IgD-negative memory B cell (primary cell): ENCODE data around the gene EML1. TPM values are rescaled to one million over a fixed set of nuclear protein-coding genes. Genes with fewer than 3 reads are reported as not detected.

Experiments
- H3K27ac Mint-ChIP-seq, 3 donors: one replicate each; pipeline ENCODE4 v1.8.0; 2020 to 2022; ENCODE audit warnings: mild to moderate bottlenecking in 3 of 3, mixed read lengths in 3 of 3, moderate library complexity in 1 of 3
- H3K27me3 Mint-ChIP-seq: one replicate; pipeline ENCODE4 v1.8.0; 2021; ENCODE audit warnings: mixed read lengths
- H3K36me3 Mint-ChIP-seq: one replicate; pipeline ENCODE4 v1.8.0; 2020; ENCODE audit warnings: mild to moderate bottlenecking, mixed read lengths
- H3K4me1 Mint-ChIP-seq, 3 donors: one replicate each; pipeline ENCODE4 v1.8.0; 2020 to 2022; ENCODE audit warnings: mixed read lengths in 3 of 3, mild to moderate bottlenecking in 1 of 3
- H3K4me3 Mint-ChIP-seq, 4 donors: one replicate each; pipeline ENCODE4 v1.8.0; 2020 to 2022; ENCODE audit warnings: mild to moderate bottlenecking in 4 of 4, mixed read lengths in 4 of 4, moderate library complexity in 3 of 4
- H3K9me3 Mint-ChIP-seq, 3 donors: one replicate each; pipeline ENCODE4 v1.8.0; 2020 to 2021; ENCODE audit warnings: mixed read lengths in 3 of 3, mild to moderate bottlenecking in 1 of 3
- polyA plus RNA-seq: library from polyadenylated mRNA; unstranded; fragments of 300-500 nt; fragmentation: Illumina TruSeq; gene quantifications from one replicate; pipeline ENCODE4 v1.2.3, GENCODE V29; 2021

The EML1 gene
- polyA plus RNA-seq, 1 donor from 2014 or later: not detected

DNA sequence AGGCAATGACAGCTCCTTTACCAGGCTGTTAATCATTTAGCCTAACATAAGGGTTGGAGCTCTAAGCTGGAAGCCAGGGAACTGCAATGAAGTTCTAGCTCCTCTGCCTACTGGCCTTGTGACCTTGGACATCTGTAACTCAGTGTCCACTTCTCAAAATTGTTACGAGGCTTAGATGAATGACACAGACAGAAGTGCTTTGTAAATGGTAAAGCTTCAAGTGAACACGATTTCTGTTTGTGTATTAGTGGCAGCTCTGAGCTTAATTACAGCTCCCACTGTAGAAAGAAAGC lies 122.8 kb downstream of the EML1 start:
- no peak overlapping the region for H3K4me3 Mint-ChIP-seq
- no peaks in the 10 kb centered on the region for H3K4me1 Mint-ChIP-seq
- peaks cover 4% of the 10 kb centered on the region for H3K27me3 Mint-ChIP-seq

DNA sequence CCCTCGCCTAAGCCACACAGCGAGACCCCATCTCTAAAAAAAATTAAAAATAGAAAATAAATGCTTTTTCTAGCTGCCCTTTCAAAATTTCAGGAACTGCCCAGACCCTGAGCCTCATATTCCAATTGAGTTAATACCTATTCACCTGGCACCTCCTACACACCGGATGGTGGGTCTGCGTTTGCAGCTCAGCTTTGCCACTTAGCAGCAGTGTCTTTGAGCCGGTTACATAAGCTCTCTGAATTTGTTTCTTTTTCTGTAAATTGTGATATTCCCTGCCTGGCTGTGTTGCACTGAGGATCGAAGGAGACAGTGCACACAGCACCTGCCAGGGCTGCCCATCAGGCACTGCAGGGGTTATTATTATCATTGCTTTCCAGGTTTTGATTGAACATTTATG lies 125.6 kb downstream of the EML1 start:
- peaks cover 7% of the 10 kb centered on the region for H3K27me3 Mint-ChIP-seq
- H3K4me1 Mint-ChIP-seq: no peaks in the 10 kb centered on the region
- H3K36me3 Mint-ChIP-seq: no peaks in the 10 kb centered on the region
- no peaks in the 10 kb centered on the region for H3K9me3 Mint-ChIP-seq
- no peak overlapping the region for H3K27ac Mint-ChIP-seq
- no peak overlapping the region for H3K4me3 Mint-ChIP-seq

More for the DNA sequence above, 122.8 kb downstream of the EML1 start:
- no peak overlapping the region for H3K27ac Mint-ChIP-seq
- H3K9me3 Mint-ChIP-seq: no peaks in the 10 kb centered on the region
- no peaks in the 10 kb centered on the region for H3K36me3 Mint-ChIP-seq

DNA sequence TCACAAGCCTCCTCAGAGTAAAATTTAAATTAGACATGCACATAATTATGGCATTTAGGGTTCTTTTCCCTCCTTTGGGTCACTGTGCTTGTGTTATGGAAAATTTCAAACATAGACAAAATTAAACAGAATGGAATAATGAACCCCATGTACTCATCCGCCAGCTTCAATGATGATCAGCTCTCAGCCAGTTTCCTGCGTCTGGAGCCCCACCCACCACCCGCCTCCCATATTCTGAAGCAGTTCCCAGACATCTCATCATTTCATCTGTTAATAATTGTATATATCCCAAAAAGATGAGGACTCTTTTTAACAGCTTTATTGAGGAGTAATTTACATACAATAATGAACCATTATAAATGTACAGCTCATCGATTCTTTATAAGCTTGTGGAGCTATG lies 128.2 kb downstream of the EML1 start:
- Mint-ChIP-seq H3K27me3 (peaks cover 8% of the 10 kb centered on the region), H3K9me3 (no peaks in the 10 kb centered on the region), H3K4me1 (no peaks in the 10 kb centered on the region), H3K36me3 (no peaks in the 10 kb centered on the region), H3K4me3 (no peak overlapping the region), H3K27ac (no peak overlapping the region)

DNA sequence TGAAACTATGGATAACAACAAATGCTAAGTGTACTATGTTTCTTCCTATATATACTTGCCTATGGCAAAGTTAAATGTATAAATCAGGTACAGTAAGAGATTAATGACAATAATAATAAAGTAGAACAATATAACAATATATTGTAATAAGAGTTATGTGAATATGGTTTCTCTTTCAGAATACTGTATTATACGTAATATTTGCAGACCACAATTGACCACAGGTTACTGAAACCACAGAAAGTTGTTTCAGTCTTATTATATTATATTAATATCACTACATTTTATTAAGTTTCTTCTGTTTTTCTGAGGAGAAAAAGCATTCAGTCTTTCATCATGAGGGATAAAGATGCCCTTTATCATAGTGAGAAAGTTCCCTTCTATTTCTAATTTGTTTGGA lies 131.2 kb downstream of the EML1 start:
- Mint-ChIP-seq H3K27me3 (peaks cover 9% of the 10 kb centered on the region), H3K27ac (no peak overlapping the region), H3K9me3 (peaks cover 0 to 5% (median 5%) of the 10 kb centered on the region in 3 donors), H3K4me1 (no peaks in the 10 kb centered on the region), H3K4me3 (no peak overlapping the region), H3K36me3 (no peaks in the 10 kb centered on the region)

DNA sequence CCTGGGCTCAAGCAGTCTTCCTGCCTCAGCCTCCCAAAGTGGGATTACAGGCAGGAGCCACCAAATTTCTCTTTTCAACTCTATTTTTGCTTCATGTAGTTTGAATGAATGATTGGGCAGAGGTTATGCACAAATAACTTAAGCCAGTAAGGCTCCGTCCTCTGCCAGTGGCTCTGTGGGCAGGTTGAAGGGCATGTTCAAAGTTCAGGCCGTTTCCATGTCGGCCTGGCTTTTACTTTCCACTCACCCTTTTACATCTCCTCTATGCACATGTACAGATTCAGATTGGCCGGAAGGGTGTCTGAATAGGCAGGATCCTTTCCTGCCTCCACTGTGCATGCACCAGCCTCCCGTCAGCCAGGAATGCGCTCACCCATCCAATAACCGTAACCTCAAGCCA lies 132.3 kb downstream of the EML1 start:
- Mint-ChIP-seq H3K9me3 (peaks cover 0 to 5% (median 5%) of the 10 kb centered on the region in 3 donors), H3K27ac (no peak overlapping the region), H3K36me3 (no peaks in the 10 kb centered on the region), H3K27me3 (peaks cover 9% of the 10 kb centered on the region), H3K4me1 (no peaks in the 10 kb centered on the region), H3K4me3 (no peak overlapping the region)

DNA sequence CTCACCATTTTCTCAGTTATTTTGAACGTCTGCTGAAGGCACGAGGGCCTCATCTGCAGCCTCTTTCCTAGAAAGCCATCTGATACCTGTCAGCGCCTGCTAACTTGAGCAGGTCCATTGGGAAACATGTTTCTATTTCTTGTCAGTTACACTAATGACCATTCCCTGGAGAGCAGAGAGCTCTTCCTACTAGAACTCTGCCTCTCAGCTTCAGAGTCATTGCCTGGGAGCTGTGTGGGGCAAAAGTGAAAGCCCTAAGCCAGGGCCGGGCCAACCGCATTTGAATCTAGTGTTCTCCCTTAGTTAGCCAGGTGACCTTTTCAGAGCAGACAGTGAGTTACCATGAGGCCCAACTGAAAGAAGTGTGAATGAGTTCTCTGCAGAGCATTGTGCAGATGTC lies 135.8 kb downstream of the EML1 start:
- H3K4me1 Mint-ChIP-seq: no peaks in the 10 kb centered on the region

DNA sequence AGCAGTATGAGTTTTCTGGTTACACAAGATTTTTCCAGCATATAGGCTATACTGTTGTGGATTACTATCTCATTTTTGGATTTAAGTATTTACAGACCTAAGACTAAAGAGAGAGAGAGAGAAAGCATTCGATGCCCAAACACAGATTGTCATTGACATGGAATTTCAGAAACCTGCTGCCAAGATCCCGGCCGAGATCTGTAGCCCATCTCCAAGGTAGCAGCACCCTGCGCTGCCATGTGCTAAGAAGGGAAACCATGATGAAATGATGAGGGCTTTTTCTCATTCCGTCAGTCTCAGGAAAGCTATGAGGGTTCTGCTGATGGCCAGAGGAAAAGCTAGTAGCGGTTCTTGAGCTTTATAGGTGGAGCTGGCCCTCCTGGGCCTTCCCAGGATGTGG lies 136.4 kb downstream of the EML1 start:
- peaks cover 0 to 5% (median 5%) of the 10 kb centered on the region in 3 donors for H3K9me3 Mint-ChIP-seq
- H3K27ac Mint-ChIP-seq: no peak overlapping the region
- no peak overlapping the region for H3K4me3 Mint-ChIP-seq
- H3K27me3 Mint-ChIP-seq: peaks cover 11% of the 10 kb centered on the region
- H3K4me1 Mint-ChIP-seq: no peaks in the 10 kb centered on the region
- no peaks in the 10 kb centered on the region for H3K36me3 Mint-ChIP-seq

More for the DNA sequence above, 135.8 kb downstream of the EML1 start:
- no peak overlapping the region for H3K27ac Mint-ChIP-seq
- no peak overlapping the region for H3K4me3 Mint-ChIP-seq
- H3K9me3 Mint-ChIP-seq: peaks cover 0 to 5% (median 5%) of the 10 kb centered on the region in 3 donors
- no peaks in the 10 kb centered on the region for H3K36me3 Mint-ChIP-seq
- H3K27me3 Mint-ChIP-seq: peaks cover 11% of the 10 kb centered on the region

DNA sequence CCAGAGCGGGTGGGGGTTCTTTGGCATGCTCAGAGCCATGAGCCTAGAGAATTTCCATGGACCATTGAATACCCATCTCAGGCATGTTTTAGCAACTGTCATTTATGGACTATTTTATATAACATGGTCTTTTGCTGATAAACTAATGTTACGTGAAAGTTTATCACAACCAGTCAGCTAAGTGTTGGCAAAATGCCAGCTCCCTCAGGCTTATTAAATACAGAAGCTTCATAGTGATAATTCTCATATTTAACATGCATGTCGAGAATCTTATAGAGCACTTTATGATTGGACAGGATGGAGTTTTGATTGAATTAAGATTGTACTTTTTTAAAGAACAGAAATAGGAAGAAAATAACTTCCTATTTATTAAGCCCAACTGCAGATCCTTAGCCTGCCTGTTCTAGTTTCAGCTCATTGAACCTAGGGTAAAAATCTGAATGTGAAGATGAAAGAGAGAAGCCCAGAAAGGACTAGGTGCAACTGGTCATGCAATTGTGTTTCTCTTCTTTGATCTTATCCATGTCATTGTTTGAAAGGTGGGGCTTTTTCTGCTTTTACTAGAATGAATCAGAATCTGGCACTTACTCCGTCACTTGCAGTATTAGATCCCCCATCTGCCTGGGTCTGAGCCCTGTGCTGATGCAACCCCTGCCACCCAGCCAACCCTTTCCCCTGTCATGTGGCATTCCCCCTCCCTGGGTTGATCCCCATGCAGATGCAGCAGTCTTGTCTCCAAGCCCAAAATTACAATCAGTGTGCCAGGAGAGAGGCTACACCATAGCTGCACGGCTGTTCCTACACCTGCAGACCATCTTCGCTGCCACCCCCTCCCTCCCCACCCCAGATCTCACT lies 137.4 kb downstream of the EML1 start:
- Mint-ChIP-seq H3K36me3 (no peaks in the 10 kb centered on the region), H3K4me3 (no peak overlapping the region), H3K9me3 (peaks cover 0 to 5% (median 5%) of the 10 kb centered on the region in 3 donors), H3K27ac (no peak overlapping the region), H3K4me1 (no peaks in the 10 kb centered on the region), H3K27me3 (peaks cover 7% of the 10 kb centered on the region)

DNA sequence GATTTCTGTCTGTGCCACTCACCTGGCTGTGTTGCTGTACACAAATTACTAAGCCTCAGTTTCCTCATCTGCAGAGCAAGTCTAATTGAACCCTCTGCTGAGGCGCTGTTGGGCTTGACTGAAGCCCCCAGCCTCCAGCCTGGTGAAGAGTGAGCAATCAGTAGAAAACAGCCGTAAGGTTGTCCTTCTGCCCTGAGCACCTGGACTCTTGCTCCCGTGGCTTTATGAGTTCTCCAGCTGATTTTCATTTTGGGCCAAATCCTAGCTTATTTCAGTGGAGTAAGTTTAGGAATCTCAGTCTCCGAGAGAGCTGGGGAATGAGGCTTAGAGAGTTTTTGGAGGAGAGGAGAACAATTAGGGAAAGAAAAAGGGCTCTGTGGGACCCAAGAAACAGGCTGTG lies 138.1 kb downstream of the EML1 start:
- Mint-ChIP-seq H3K4me3 (no peak overlapping the region), H3K9me3 (peaks cover 0 to 5% (median 5%) of the 10 kb centered on the region in 3 donors), H3K36me3 (no peaks in the 10 kb centered on the region), H3K27me3 (peaks cover 6% of the 10 kb centered on the region), H3K27ac (no peak overlapping the region), H3K4me1 (no peaks in the 10 kb centered on the region)

DNA sequence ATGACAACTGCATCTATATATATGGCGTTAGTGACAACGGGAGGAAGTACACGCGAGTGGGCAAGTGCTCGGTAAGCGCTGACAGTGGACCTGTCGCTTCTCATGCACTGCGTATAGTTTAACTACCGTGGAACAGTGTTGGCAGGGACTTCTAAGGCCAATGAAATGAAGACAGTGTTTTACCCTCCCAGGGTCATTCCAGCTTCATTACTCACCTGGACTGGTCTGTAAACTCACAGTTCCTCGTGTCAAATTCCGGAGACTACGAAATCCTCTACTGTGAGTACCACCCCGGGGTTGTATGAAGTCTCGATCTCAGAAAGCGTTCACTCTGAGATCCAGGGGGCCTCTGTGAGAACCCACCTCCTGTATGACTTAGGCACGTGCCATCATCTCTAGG lies 142.8 kb downstream of the EML1 start:
- Mint-ChIP-seq H3K4me1 (no peaks in the 10 kb centered on the region), H3K4me3 (no peak overlapping the region), H3K36me3 (no peaks in the 10 kb centered on the region), H3K27ac (no peak overlapping the region), H3K9me3 (no peaks in the 10 kb centered on the region), H3K27me3 (peaks cover 16% of the 10 kb centered on the region)

DNA sequence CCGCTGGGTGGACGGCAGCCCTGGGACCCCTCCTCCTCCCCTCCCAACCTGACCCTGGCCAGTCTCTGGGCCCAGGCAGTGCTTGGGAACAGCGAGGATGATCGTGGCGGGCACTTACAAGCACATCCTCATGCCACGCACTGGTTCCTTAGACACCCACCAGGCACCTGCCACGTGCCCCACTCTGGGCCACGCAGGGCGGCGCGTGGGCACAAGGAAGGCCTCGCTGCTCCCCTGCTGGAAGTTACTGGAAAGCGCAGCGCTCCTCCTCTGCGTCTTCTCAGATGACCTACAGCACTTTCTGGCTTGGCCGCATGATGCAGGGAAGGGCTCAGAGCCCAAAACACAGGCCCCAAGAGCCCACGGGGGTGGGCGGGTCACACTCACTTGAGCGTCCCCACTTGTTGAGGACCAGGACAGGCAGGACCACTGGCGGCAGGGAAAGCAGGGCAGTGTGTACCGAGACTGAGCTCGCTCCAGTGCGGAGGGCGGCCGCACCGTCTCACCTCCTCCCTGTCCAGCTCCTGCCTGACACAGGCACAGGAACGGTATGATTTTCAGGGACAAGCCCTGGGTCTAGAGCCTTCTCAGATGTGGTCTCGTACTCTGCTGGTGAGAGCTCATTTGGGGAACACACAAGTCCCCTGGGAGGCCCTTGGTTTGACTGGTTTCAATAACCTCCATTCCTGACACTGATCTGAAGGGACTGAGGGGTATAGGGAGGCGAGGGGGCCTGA lies 143.7 kb downstream of the EML1 start:
- Mint-ChIP-seq H3K4me1 (no peaks in the 10 kb centered on the region), H3K27me3 (peaks cover 16% of the 10 kb centered on the region), H3K27ac (no peak overlapping the region), H3K36me3 (no peaks in the 10 kb centered on the region), H3K4me3 (no peak overlapping the region), H3K9me3 (no peaks in the 10 kb centered on the region)

DNA sequence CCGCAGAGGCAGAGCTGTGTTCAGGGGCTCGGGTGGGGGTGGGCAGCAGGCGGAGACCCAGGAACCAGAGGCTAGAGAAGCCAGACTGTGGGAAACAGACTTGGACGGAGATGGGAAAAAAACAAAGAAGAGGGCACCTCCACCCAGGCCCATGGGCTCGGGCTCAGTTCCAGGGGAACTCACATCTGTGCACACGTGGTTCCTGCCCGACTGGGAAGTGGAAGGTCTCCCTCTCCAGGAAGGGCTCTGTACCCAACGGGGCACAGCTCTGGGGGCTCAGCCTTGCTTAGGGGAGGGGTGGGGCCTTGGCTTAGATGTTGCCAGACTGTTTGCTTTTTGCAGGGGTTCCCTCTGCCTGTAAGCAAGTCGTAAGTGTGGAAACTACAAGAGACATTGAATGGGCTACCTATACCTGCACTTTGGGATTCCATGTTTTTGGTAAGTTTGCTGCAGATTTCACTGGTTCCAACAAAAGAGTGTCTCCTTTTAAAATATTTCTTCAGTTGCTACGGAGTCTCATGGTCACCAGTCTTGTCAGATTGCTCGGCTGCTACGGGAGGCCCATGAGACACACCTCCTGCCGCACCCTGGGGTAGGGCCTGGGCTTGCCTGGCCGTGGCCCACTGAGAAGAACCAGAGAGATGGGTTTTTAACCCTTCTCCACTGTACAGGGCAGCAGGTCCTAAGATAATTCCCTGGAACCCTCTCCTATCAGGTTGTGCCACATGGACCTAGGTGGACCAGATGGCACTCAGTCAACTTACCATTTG lies 144.4 kb downstream of the EML1 start:
- no peak overlapping the region for H3K27ac Mint-ChIP-seq
- no peaks in the 10 kb centered on the region for H3K36me3 Mint-ChIP-seq
- peaks cover 16% of the 10 kb centered on the region for H3K27me3 Mint-ChIP-seq
- no peaks in the 10 kb centered on the region for H3K9me3 Mint-ChIP-seq
- H3K4me3 Mint-ChIP-seq: no peak overlapping the region
- no peaks in the 10 kb centered on the region for H3K4me1 Mint-ChIP-seq

DNA sequence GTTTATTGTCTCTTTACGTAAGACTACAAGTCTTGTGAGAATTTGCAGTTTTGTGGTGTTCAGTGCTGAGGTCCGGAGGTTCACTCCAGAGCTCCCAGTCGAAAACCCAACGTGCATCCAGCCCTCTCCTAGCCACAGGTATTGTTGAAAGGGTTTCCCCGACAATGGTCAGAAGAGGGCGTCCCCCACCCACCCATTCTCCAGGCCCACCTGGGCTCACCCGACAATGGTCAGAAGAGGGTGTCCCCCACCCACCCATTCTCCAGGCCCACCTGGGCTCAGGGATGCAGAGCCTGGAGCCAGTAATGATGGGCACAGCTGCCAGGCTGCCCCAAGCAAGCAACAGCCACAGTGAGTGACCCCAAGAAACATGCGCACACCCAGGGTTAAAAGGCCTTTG lies 145.2 kb downstream of the EML1 start:
- Mint-ChIP-seq H3K4me1 (peaks cover 0 to 4% (median 0%) of the 10 kb centered on the region in 3 donors), H3K36me3 (no peaks in the 10 kb centered on the region), H3K4me3 (no peak overlapping the region), H3K27me3 (peaks cover 19% of the 10 kb centered on the region), H3K9me3 (no peaks in the 10 kb centered on the region), H3K27ac (no peak overlapping the region)

DNA sequence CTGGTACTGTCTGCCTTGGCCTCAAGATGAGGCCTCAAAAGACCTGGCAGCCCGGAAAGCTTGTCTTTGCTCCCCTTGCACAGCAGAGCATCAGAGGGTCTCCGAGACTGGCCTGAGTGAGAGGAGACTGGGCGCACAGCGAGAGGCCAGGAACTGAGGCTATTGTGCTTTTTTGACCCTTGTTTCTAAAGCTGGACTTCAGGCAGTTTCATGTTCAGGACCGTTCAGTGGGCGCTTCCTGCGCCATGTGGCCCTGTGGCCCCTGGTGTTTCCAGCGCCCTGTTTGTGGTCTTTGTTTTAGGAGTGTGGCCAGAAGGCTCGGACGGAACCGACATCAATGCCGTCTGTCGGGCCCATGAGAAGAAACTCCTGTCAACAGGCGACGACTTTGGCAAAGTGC lies 145.7 kb downstream of the EML1 start:
- peaks cover 0 to 4% (median 0%) of the 10 kb centered on the region in 3 donors for H3K4me1 Mint-ChIP-seq
- no peaks in the 10 kb centered on the region for H3K36me3 Mint-ChIP-seq
- H3K4me3 Mint-ChIP-seq: no peak overlapping the region
- H3K9me3 Mint-ChIP-seq: no peaks in the 10 kb centered on the region
- H3K27ac Mint-ChIP-seq: no peak overlapping the region
- peaks cover 20% of the 10 kb centered on the region for H3K27me3 Mint-ChIP-seq

DNA sequence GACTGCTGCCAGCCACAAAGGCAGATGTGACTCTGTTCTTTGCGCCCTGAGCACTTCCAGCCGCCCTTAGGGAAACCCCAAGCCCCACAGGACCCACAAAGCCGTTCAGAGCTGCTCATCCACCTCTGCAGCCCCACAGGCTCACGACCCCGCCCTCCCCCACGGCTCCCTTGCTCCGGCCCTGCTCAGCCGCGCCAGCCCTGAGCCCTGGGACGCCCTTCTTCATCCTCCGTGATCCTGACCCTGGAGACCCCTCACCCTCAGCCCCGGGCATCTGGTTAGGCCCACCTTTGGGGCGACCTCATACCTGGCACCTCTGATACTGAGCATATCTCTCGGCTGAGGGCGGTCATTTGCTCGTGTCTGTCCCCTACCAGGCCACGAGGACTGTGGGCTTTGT lies 146.2 kb downstream of the EML1 start:
- peaks cover 0 to 4% (median 0%) of the 10 kb centered on the region in 3 donors for H3K4me1 Mint-ChIP-seq
- no peak overlapping the region for H3K4me3 Mint-ChIP-seq

More for the DNA sequence above, 146.2 kb downstream of the EML1 start:
- no peaks in the 10 kb centered on the region for H3K9me3 Mint-ChIP-seq
- H3K27ac Mint-ChIP-seq: no peak overlapping the region
- no peaks in the 10 kb centered on the region for H3K36me3 Mint-ChIP-seq
- peaks cover 24% of the 10 kb centered on the region for H3K27me3 Mint-ChIP-seq
